Endothelial cell of umbilical vein (primary cell): Measurements from ENCODE around the gene ANKS1B.

Experiments
- CTCF ChIP-seq, 2 donors: IDR thresholded peaks; 1 replicate in 1 of 2; 2 replicates in 1 of 2; pipeline ENCODE4 v1.5.1; 2011; ENCODE audit warnings: low read length in 2 of 2, mild to moderate bottlenecking in 2 of 2, moderate library complexity in 2 of 2, control low read depth in 1 of 2, inconsistent platforms in 1 of 2, low read depth in 1 of 2; ENCODE audit not compliant: insufficient read depth in 1 of 2; ENCODE audit errors: extremely low read depth in 1 of 2
- EZH2 ChIP-seq: IDR thresholded peaks from 2 replicates; pipeline ENCODE4 v1.6.1; 2012; ENCODE audit warnings: borderline replicate concordance, low read depth, mild to moderate bottlenecking, moderate library complexity, low read length, inconsistent platforms; ENCODE audit not compliant: severe bottlenecking
- MYC ChIP-seq: IDR thresholded peaks from one replicate; pipeline ENCODE4 v1.6.1; 2011; ENCODE audit warnings: mild to moderate bottlenecking, low read depth, low read length
- POLR2A ChIP-seq: IDR thresholded peaks from 2 replicates; pipeline ENCODE4 v1.6.1; 2012; ENCODE audit warnings: low read depth, mild to moderate bottlenecking, control low read depth, low read length
- POLR2AphosphoS5 ChIP-seq: IDR thresholded peaks from 2 replicates; pipeline ENCODE4 v1.6.1; 2012; ENCODE audit warnings: low read depth, mild to moderate bottlenecking, control low read depth, low read length, moderate library complexity; ENCODE audit not compliant: insufficient read depth

GRCh38 chr12:98852181-98852580 lies 1132.6 kb downstream of the ANKS1B start:
- TF ChIP-seq POLR2A: no peak
- TF ChIP-seq EZH2: no peak
- no peak for TF ChIP-seq MYC
- no peak for TF ChIP-seq CTCF (IDR thresholded peaks at IDR 0.05; ENCODE audit: extremely low read depth in 1 of 2, insufficient read depth in 1 of 2, low read depth in 1 of 2, low read length in 2 of 2)
- no peak for TF ChIP-seq POLR2AphosphoS5
